D341Med (cell line): ENCODE results near the gene HTRA2.

Experiments
- DNase-seq: peaks from one replicate; pipeline ENCODE4 v3.0.0; 2012; ENCODE audit warnings: low spot score

Gene HTRA2

GRCh38 chr2:74500578-74500946, 29.2 kb upstream of the HTRA2 start:
- DNase-seq = no peak

GRCh38 chr2:74501335-74502071, 28.2 kb upstream of the HTRA2 start:
- DNase-seq = peak; percentile 52

- no peak for DNase-seq
Measured at GRCh38 chr2:74502147-74502719, 27.5 kb upstream of the HTRA2 start.

GRCh38 chr2:74502720-74503505, 26.8 kb upstream of the HTRA2 start:
- no peak for DNase-seq

- DNase-seq = no peak
Measured at GRCh38 chr2:74503506-74504475, 25.9 kb upstream of the HTRA2 start.

- DNase-seq = no peak
Measured at GRCh38 chr2:74504591-74504990, 25.1 kb upstream of the HTRA2 start.

- DNase-seq = no peak
Measured at GRCh38 chr2:74505448-74506246, 24.1 kb upstream of the HTRA2 start.

GRCh38 chr2:74507145-74507925, 22.4 kb upstream of the HTRA2 start, which contains the start of gene PCGF1:
TSS of gene PCGF1 (minus strand) at chr2:74507695. CDS start at chr2:74507668, 27 bp downstream.
- DNase-seq = peak; percentile 94

GRCh38 chr2:74507926-74508520, 21.7 kb upstream of the HTRA2 start:
- DNase-seq = peak; percentile 79

GRCh38 chr2:74510272-74510671, 19.5 kb upstream of the HTRA2 start:
- DNase-seq = no peak

- no peak for DNase-seq
Measured at GRCh38 chr2:74511104-74511989, 18.4 kb upstream of the HTRA2 start.

- peak; percentile 85 for DNase-seq
Measured at GRCh38 chr2:74512744-74513604, 16.8 kb upstream of the HTRA2 start.

GRCh38 chr2:74513605-74514367, 15.9 kb upstream of the HTRA2 start:
- no peak for DNase-seq

GRCh38 chr2:74514368-74515270, 15.1 kb upstream of the HTRA2 start, which contains the start of gene TLX2:
TSS of gene TLX2 (plus strand) at chr2:74514450. CDS start at chr2:74514807, 357 bp downstream.
- peak; percentile 87 for DNase-seq

GRCh38 chr2:74515271-74515980, 14.3 kb upstream of the HTRA2 start:
- peak; percentile 38 for DNase-seq
